GM12892 (cell line): ENCODE measurements around the gene ATXN2.
"Not testable (repeated sequence)": the region's sequence is repeated elsewhere in the genome, so short reads cannot be mapped to it uniquely, and the experiment has no call there.

Experiments used
- POLR2A ChIP-seq: IDR thresholded peaks from 2 replicates; pipeline ENCODE4 v1.6.1; 2011; ENCODE audit warnings: low read depth, low read length, control low read depth
- POLR2AphosphoS5 ChIP-seq: IDR thresholded peaks from 2 replicates; pipeline ENCODE4 v1.6.1; 2011; ENCODE audit warnings: low read depth, low read length, control low read depth
- TAF1 ChIP-seq: IDR thresholded peaks from 2 replicates; pipeline ENCODE4 v1.6.1; 2011; ENCODE audit warnings: low read depth, mild to moderate bottlenecking, control low read depth, low read length, borderline replicate concordance

DNA sequence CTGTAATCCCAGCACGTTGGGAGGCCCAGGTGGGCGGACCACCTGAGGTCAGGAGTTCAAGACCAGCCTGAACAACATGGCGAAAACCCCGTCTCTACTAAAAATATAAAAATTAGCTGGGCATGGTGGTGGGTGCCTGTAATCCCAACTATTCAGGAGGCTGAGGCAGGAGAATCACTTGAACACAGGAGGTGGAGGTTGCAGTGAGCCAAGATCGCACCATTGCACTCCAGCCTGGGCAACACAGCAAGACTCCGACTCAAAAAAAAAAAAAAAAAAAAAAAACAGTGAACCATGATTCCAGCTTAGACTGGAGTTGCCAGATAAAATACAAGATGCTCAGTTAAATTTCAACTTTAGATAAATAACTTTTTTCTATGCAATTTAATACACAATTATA, 15.6 kb downstream of the ATXN2 start:
- not testable (repeated sequence) for TF ChIP-seq POLR2AphosphoS5, POLR2A, TAF1
